Testis (tissue), 2 donors: Measurements from ENCODE around the gene MAP2K4.

Source experiments
- POLR2A ChIP-seq: fragments of 450-650 bp; IDR thresholded peaks from one replicate; pipeline ENCODE4 v1.6.1; 2017; ENCODE audit warnings: antibody characterized with exemption, mild to moderate bottlenecking, moderate library complexity
- TF ChIP-seq, protein P1 (sequence below), 3 experiments: fragments of 450-650 bp in 2 of 3; fragments of 200-600 bp in 1 of 3; sonication (generic) in 1 of 3; IDR thresholded peaks; one replicate each; pipeline ENCODE4 v1.5.1; 2016 to 2019; ENCODE audit warnings: antibody characterized with exemption in 3 of 3, mild to moderate bottlenecking in 2 of 3, moderate library complexity in 1 of 3

DNA sequence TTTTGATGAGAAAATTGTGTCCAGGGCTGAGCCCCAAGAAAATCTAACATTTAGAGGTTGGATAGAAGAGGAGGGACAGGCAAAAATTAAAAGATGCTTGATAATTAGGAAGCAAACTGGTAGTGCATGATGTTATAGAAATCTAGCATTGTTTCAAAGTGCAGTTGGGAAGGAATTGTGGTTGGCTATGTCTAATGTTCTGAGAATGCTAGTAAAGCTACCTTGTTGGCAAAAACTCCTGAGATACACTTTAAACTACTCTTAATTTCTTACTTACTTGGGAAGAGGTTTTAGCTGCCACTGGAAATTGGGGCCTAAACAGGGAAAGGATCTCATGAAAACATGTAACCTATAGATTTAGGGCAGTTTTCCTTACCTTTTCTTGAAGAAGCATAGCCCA, 48.3 kb downstream of the MAP2K4 start:
- TF ChIP-seq, protein P1, sequence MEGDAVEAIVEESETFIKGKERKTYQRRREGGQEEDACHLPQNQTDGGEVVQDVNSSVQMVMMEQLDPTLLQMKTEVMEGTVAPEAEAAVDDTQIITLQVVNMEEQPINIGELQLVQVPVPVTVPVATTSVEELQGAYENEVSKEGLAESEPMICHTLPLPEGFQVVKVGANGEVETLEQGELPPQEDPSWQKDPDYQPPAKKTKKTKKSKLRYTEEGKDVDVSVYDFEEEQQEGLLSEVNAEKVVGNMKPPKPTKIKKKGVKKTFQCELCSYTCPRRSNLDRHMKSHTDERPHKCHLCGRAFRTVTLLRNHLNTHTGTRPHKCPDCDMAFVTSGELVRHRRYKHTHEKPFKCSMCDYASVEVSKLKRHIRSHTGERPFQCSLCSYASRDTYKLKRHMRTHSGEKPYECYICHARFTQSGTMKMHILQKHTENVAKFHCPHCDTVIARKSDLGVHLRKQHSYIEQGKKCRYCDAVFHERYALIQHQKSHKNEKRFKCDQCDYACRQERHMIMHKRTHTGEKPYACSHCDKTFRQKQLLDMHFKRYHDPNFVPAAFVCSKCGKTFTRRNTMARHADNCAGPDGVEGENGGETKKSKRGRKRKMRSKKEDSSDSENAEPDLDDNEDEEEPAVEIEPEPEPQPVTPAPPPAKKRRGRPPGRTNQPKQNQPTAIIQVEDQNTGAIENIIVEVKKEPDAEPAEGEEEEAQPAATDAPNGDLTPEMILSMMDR (IDR thresholded peaks at IDR 0.05): no peak
- TF ChIP-seq POLR2A: no peak
